Stimulated activated CD4-positive, alpha-beta T cell treated with anti-CD3 and anti-CD28 coated beads, TNF-alpha, amount 100 ng/mL, for 4 hours (primary cell): ENCODE measurements around the gene CLEC20A.
"Not testable (repeated sequence)": the region's sequence is repeated elsewhere in the genome, so short reads cannot be mapped to it uniquely, and the experiment has no call there.

ENCODE experiments used
- DNase-seq, 3 experiments: peaks; one replicate each; pipeline ENCODE4 v3.0.0-alpha.2; 2020; ENCODE audit warnings: low read depth in 3 of 3

Gene CLEC20A

DNA sequence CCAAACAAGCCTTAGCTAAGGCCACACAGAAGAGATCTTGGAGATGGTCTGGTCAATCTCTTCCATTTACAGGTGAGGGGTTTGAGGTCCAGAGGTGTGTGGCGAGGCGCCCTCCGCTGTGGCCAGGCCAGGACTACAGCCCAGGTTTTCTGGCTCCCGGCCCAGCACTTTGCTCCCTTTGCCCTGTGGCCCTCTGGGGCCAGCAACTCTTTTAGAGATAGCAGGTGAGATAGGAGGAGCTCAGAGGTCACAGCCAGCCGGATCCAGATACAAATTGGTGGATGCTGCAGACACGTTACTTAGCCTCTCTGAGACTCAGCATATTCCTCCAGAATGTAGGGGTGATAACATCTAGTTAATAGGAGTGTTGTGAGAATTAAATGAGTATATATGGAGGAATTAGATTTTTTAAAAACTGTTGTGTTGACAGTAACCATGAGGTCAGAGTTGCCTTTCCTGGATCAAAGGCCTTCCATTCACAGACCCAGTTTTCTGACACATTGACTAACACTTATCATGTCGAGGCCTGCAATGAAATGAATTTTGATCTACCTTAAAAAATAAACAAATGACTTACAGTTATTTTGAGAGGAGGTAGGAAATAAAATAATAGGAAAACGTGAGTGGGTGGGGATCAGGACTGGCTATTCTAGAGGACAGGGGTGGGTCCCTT lies 32.7 kb upstream of the CLEC20A start:
- no peak for DNase-seq

DNA sequence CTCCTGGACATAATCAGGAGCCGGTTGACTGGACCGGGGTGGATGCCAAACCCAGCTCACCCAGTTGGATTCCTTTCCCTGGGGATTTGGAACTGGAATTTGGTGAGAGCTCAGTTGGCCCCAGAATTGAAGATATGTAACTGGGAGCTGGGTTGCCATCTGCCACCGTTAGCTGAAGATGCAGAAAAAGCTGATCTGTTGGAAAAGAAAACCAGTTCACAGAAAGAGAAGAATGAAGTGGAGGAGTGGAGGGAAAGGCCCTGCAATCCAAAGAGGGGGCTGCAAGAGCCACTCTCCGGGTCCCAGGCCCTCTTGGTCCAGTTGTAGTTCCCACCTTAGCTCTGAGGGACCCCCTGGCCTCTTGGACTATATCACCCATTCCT lies 32.2 kb upstream of the CLEC20A start:
- no peak for DNase-seq

DNA sequence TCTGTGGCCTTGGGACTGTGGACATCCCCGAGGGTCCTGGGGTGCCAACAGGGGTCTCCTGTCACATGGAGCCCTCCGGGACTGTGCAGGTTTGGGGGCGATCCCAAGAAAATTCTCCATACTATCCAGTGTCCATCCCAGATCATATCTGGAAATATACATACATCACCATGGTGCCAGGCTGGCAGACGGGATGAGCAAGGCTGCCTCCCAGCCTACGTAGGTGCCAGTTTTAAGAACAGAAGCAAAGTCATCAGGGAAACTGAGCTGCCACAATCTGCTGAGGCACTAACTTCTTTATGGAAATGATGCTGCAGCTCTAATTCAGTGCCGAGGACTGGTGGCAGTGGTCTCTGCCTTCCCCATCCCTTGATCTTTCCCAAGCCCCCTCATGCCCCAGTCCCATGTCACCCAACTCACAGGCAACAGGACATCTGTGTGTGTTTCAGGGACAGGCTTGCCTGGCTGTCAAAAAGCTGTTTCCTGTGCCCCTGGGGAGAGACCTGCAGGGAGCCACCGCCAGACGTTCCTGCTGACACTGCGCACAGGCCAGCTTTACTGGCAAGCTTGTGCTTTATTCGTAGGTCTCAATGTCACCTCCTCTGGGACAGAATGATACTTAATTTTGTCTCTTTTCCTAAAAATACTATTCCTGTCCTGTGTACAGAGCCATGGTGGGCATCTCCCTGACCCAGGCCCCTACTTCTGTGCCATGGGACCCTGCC lies 31.6 kb upstream of the CLEC20A start:
- DNase-seq = no peak

DNA sequence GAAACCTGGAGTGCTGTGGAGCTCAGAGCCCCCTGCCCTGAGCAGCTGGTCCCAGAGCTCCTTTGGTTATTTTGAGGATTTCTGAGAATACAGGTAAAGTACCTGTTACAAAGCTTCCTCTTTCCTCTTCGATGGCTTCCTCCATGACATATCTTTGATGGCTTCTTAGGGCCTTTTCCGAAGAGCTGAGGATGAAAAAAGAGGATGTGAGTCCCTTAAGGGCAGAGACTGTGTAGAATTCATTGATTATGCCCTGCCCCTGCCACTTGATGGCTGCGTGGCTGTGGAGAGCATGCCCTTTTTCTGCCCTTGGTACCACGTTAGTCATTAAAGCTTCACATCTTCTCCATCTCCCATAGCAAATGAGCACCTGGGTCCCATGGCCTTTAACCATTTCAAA lies 30.4 kb upstream of the CLEC20A start:
- no peak for DNase-seq

DNA sequence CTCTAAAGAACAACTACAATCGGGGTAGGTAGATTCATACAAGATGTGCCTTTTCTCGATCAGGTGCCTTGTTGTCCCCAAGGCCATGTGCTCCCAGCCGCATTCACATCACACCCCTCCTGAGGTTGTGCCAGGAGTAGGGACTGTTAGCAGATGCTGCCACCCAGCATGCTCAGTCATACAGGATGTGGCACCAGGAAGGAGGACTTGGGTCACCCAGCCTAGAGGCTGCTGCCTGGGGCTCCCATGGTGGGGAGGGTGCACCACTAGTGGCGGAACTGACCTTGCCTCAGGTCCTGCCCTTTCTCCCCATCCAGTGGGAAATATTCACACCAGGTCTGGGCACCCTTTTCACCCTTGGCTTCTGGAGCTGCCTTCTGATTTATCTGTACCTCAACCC lies 24.5 kb upstream of the CLEC20A start:
- DNase-seq = no peak

DNA sequence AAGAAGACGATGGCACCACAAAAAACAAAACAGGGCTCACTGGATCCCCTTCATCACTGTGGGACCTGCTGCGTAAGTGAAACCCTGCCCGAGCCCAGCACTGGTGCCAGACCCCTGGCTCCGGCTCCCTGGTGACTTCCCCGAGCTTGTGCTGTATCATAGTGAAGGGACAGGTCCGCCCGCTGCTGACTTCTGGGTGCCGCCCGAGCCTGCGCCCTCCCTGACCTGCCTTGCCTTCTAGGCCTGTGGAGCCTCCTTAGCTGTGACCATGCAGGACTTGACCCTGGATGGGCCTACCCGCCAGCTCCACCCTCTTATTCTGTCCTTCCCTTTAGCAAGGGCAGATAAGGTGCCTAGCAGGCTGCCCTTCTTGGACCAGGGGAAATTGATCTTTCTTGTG lies 24.0 kb upstream of the CLEC20A start:
- no peak for DNase-seq

DNA sequence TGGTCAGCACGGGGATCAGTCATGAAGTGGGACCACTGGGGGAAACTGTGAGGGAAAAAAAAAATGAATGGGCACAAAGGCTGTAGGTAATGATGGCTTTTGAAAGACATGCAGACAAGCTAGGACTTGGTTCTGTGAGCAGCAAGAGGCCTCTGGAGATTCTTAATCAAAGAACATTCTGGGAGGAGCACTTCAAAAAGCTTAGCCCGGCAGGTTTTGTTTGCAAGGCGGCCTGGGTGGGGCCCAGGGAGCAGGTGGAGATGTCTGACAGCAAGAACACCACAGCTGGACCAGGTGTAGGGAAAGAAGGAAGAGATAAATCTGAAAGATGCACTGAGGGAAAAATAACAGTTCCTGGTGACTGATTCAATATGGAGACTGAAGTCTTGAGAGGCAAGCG lies 22.1 kb upstream of the CLEC20A start:
- no peak for DNase-seq

DNA sequence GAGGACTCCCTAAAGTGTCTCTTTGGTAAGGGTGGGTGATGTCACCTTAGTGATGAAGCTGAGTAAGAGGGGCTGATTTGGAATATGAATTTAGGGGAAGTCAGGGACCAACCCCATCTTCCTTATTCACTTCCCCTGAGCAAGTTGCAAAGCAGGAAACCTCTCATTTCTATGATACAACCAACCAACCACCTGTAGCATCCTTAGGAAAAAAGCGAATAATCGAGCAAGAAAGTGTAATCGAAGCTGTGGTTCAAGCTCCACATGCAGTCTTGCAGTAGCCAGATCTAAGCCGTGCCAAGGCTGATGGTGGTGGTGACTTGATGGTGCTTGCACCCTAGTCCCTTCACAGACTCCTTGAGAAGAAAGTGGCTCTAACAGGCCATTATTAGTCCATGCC lies 19.3 kb upstream of the CLEC20A start:
- DNase-seq = no peak

DNA sequence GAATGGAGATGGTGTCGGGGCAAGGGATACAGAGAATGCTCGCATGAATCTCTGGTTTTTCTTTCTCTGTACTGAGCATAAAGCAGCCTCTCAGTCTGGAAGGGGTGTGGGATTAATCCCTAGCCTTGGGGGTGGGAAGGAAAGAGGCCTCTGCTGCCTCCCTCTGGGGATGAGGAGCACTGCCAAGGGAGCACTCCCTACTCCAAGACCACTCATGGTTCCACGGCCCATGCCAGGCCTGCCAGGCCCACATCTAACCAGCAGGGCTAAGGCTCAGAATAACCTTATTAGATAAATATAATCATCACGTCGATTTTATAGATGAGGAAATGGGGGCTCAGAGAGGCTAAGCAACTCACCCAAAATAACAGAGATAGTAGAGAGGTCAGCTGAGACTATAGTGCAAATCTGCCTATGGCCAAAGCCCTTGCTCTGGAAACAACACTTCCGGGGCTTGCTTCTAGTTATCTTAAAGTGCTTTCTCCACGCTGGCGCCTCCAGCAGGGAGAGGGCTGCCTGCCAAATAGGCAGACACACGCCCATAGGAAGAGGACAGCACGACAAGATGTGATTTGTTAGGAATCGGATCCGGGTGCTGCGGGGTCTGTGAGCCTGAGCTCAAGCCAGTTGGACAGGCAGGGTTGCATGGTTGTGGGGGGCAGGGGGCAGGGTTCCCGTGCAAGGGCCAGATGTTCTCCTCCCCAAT lies 16.7 kb upstream of the CLEC20A start:
- no peak for DNase-seq

DNA sequence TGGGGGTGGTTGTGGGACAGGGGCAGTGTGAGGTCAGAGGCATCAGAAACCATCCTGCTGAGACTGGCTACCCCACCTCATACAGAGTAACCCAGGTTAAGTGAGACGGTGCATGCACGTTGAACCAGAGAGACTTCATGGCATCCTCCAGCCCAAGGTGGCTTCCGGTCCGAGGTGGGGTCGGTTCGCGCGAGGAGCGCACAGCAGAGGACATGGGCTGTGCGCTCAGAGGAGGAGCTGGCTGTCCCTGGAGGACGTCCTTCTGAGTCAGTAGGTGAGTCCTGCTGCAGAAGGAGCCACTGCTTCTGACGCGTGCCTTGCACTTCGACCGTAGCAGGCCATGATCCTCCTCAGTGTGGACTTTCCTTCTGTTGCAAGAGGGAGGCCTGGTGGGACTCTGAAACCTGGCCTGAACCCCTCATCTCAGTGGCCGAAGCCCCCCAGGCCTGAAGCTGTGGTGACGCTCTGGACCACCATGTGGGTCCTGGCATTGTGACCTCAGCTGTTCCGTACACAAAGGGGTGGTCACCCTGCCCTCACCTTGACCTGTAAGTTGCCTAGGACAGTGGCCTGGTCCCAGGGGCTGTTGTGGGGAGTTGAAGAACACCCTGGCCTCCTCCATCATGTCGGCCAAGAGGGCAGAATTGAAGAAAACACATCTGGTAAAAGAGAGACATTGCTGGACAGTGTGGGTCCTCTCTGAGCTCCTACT lies 16.0 kb upstream of the CLEC20A start, which contains the start of gene TEX35:
TEX35 (plus strand) TSS at position 544 of the 712 bp plus-strand sequence; CDS start at position 624, 80 bp downstream.
- DNase-seq = no peak

DNA sequence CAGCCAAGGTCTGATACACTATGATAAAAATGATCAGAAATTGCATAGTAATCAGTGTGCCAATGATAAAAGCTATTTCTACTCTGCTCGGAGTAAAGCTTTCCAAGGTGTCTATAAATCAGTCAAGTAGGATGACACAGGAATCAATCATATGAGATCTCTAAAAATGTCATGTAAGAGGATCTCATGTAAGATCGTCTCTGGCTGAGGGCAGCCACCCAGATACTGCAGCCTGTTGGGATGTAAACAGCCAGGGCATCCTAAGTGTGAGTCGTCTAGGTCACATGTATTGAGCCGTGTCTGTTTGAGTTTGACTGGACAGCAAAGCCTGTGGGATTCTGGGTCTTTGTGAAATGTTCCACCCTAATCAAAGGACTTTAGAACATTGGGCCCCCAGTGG lies 13.4 kb upstream of the CLEC20A start:
- DNase-seq = no peak

DNA sequence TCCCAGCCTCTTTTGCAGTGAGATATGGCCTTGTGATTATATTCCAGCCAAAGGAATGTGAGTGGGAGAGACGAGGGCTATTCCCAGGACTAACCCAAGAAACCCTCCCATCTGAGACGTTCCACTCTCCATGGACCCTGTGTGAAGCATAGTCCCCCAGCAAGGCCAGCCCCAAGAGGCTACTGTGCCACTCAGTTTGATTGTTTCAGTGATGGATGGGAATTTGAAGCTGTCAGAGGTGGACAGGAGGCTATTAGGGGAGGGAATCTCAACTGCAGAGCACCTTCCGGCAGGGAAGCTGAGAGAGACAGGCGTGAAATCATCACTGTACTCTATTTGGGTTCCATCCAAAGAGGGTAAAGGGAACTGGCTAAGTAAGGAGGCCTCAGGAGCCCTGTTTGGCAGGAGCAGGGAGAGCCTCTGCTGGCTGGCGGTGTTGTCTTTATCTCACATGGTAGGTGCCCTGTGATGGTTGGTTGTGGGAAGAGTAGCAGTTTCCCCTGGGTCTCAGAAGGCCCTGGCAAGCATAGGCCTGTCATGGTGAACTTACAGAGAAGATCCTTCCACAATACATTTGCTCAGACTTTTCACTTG lies 12.7 kb upstream of the CLEC20A start:
- no peak for DNase-seq

DNA sequence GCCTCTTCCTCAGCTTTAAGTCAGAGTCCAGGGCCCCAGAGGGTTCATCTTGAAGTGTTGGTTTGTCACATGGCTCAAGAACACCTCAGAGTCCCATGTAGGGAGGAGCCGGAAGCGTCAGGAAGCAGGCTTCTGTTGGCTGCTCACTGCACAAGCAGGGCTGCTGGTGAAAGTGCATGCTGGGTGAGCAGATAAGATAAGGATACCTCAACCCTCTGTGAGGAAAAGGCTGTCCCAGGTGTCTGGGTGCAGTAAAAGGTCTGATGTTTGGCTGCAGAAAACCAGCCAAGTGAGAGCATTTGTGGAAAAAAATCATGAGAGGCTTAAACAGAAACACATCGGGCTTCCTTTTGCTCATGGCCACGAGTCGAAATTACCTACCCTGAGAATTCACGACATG lies 9.9 kb upstream of the CLEC20A start:
- DNase-seq = no peak

DNA sequence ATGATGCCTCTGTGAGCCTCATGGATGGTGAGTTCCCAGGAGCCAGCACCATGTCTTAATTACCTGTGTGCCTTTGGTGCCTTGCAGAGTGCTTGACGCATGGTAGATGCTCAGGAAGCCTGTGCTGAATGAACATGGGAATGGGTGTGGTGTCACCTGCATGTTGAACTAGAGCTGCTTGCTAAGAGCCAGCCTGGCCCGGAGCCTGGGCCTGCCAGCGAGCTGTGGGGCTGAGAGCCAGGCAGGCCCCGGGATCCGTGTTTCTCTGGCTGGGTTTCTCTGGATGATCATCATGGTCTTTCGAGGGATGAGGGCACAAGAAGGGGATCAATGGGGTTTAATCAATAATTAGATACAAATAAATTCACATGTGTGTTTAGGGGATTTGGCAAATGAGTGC lies 9.4 kb upstream of the CLEC20A start:
- DNase-seq = no peak

DNA sequence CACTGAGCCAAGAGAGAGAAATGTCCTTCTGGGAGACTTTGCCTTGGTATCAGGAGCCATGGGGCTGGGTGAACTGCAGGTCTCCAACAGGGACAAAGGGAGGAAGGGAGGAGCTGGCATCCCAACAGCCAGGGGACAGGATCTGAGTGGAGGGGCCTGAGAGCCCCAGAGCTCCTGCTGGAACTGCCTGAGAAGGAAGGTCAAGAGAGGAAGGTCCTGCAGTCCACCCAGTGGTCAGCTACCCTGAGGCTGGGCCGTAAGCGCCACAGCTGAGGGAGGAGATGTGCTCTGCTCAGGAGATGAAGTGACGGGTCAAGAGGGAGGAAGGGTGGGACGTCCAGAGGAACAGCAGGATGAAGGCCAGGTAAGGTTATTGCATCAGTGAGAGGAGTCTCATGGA lies 7.5 kb upstream of the CLEC20A start:
- DNase-seq = no peak

DNA sequence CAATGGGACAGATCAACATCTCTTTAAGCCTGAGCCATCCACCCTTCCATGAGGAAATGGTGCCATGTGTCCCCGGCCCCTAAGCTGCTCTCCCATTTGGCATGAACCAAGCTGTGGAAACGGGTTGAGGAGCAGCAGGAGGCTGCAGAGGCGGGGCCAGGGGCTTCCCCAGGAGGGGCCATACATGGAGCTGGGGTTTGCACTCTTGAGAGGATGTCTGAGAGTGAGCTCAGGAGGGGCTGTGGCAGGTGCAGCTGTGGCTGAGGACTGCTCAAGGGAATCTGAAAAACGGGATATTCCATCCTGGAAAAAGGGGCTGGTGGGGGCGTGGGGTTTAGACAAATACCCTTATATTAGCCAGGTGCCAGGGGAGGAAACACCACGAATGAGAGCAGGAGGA lies 7.1 kb upstream of the CLEC20A start:
- DNase-seq = no peak

DNA sequence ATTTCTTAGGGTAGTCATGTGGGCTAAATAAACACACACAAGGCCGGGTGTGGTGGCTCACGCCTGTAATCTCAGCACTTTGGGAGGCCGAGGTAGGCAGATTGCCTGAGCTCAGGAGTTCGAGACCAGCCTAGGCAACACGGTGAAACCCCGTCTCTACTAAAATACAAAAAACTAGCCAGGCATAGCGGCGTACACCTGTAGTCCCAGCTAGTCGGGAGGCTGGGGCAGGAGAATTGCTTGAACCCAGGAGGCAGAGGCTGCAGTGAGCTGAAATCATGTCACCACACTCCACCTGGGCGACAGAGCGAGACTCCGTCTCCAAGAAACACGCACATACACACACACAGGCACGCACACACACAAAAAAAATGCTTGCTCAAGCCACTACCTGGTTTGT lies 6.6 kb upstream of the CLEC20A start:
- DNase-seq = not testable (repeated sequence)

DNA sequence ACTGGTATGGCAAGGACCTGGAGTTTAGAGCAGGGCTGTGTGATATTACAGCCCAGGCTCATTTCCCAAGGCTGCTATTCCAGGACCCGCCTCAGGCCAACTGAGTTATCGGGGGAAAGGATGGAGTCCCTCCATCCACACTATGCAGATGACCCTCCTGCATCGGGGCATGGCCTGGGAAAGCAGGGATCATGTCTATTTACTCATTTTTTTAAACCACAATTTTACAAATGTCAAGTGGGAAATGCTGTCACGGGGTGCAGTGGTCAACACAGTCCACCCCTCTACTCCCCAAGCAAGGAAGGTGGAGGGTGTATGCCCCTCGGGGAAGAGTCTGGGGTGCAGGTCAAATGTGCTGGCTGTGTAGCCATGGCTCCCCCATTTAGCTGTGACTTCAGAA lies 6.1 kb upstream of the CLEC20A start:
- DNase-seq = no peak

DNA sequence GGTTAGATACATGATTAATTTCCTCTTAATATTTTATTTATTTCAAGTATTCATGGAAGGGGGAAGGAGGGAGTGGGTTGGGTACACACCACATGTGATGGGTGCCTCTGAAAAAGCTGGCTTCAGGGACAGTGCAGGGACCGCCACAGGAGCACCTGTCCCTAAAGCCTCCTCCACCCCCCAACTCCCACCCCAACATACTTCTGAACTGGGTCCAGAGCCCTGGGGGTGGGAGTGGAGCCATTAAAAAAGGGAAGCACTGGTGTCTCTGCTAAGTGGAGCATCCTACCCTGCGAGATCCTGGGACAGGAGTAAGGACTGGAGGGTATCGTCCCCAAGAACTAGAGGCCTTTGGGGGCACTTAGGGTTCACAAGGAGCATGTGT lies 5.6 kb upstream of the CLEC20A start:
- no peak for DNase-seq

DNA sequence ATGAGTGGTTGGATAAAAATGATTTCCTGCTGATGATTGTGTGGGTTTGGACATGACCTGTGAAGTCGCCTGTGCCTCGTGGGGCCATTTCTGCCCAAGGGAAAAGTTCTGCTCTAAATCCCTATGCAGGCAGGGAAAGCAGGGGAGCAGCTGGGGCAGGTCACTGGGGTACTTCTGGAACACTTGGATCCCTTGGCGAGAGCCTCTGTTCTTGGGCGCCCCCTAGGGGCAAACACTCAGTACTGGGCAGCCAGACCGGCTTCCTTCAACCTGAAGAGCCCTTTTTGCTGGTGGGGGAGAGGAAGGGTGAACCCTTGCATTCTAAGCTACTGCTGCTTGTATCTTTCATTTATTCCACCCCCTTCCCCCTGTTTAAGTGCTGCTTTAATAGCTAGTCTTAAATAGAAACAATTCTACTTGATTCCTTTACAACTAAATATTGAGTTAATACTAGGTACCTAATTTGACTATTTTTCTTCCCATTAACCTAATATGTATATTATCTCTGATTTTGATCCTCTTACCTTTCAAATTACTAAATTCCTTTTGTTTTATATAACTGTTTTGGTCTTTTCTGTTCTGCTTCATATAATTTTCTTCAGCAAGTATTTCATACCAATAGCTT lies 5.1 kb upstream of the CLEC20A start:
- DNase-seq = peak in 1 of 3 experiments; percentile 10

DNA sequence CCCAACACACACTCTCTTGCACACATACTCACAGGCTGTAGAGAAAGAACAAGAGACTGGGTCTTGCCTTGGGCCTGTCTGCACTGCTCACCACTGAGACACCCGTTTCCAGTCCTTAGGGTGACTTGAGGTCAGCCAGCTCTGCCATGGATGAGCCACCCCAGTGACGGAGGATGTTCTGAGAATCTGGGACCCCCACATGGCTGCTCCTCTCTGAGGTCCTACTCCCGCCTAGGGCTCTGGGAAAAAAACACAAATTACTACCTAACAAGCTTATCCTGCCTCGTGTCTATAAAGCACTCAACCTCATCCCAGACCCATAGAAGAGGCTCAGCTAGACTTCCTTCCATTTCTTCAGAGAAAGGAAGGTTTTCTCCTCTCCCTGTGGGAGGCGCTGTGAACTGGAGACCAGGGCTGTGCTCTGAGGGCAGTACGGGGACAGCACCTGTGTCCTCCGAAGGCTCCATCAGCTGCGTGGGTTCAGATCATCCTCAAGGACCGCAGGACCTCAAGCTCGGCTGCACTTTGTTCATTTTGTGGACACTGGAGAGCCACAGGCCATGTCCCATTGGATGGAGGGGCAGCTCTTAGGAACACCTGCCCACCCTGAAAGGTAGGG lies 4.3 kb upstream of the CLEC20A start:
- DNase-seq = no peak
